GM21390 (cell line): Measurements from ENCODE around the gene KIF3B.
A peak's percentile ranks its signal among the peaks of the same experiment; 100 is the strongest.
"Not testable (repeated sequence)": the region's sequence is repeated elsewhere in the genome, so short reads cannot be mapped to it uniquely, and the experiment has no call there.

Experiments used
- ATAC-seq: cut with Tn5 transposase; IDR thresholded peaks from one replicate; pipeline ENCODE4 v1.9.1; 2021; ENCODE audit not compliant: unreplicated experiment

Gene KIF3B

DNA sequence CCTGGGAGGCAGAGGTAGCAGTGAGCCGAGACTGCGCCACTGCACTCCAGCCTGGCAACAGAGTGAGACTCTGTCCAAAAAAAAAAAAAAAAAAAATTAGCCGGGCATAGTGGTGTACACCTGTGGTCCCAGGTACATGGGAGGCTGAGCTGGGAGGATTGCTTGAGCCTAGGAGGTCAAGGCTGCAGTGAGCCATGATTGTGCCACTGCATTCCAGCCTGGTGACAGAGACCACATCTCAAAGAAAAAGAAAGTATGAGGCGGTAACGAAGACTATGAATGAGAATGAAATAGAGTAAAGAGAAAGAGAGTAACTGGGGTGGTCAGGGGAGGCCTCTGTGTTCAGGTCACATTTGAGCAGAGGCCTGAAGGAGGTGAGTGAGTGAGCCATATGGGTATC lies 31.2 kb upstream of the KIF3B start:
- not testable (repeated sequence) for ATAC-seq

DNA sequence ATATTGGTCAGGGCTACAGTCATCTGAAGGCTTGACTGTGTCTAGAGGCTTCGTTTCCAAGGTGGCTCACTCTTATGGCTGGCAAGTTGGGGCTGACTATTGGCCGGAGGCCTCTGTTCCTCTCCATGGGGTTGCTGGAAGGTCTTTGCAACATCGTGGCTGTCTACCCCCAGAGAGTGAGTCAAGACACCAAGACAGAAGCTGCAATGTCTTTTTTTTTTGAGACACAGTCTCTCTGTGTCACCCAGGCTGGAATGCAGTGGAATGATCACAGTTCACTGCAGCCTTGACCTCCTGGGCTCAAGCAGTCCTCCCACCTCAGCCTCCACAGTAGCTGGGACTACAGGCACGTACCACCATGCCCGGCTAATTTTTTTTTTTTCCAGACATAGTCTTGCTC lies 29.4 kb upstream of the KIF3B start:
- ATAC-seq, result no peak

DNA sequence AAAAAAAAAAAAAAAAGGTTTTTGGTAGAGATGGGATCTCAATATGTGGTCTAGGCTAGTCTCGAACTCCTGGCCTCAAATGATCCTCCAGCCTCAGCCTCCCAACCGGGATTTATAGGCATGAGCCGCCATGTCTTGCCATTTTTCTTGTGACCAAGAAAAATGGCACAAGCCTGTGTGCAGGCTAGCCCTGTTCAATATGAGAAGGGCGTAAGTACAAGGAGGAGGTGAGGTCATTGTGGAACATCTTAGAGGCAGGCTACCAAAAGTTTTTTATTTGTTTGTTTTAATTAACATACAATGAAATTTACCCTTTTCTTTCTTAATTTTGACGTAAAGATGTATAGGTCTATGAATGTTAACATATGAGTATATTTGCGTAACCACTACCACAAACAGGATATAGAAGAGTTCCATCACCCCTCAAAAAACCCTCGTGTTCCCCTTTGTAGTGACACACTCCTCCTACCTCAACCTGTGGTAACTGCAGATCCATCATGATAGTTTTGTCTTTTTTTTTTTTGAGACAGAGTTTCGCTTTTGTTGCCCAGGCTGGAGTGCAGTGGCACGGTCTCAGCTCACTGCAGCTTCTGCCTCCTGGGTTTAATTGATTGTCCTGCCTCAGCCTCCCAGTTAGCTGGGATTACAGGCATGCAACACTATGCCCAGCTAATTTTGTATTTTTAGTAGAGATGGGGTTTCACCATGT lies 28.3 kb upstream of the KIF3B start:
- ATAC-seq, result no peak

GRCh38 chr20:32251470-32251869 lies 26.0 kb upstream of the KIF3B start:
- ATAC-seq, result no peak

- ATAC-seq, result no peak
Observed at GRCh38 chr20:32252189-32252588, 25.3 kb upstream of the KIF3B start.

GRCh38 chr20:32260973-32261372 lies 16.5 kb upstream of the KIF3B start:
- ATAC-seq, result not testable (repeated sequence)

DNA sequence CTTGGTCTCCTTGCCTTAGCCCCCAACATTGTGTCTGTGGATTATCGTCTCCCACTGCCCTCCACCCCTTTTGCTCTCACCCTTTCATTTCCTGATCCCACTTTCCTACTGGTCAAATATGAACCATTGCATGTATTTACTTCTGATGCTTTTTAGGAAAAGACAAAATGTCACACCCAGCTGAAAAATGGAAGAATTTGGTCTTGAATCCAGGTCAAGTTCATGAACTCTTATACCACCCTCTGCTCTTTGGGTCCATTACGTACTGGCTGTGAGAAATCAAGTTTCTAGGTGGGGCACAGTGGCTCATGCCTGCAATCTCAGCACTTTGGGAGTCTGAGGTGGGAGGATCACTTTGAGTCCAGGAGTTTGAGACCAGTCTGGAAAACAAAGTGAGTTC lies 15.8 kb upstream of the KIF3B start:
- no peak for ATAC-seq

DNA sequence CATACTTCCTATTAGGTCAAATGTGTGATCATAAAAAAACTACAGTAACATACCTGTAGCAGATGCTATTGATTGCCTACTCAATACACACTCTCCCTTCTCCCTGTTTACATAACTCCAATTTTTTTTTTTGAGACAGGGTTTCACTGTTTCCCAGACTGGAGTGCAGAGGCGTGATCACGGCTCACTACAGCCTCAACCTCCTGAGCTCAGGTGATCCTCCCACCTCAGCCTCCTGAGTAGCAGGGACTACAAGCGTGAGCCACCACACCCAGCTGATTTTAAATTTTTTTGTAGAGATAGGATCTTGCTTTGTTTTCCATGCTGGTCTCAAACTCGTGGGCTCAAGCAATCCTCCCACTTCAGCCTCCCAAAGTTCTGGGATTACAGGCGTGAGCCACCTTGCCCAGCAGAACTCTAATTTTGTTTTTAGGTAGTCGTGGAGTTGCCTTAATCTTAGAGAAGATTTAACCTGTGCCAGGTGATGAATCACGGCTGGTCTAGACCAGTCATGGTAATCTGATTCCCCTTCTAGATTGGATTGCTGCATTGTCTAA lies 14.0 kb upstream of the KIF3B start:
- ATAC-seq, result no peak

DNA sequence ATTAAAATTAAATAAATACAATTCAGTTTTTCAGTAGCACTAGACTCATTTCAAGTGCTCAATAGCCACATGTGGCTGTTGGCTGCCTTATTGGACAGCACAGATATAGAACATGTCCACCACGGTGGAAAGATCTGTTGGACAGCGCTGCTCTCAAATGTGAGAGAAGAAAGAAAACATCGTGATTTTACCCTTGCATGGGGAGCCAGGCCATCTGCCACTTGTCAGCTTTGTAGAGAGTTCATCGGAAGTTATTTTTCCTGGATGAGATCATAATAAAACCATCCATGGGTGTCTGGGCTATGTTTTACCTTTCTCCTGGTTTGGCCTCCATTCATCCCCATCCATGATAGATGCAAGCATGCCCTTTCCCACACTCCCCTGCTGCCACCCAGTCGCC lies 5.8 kb upstream of the KIF3B start:
- no peak for ATAC-seq

DNA sequence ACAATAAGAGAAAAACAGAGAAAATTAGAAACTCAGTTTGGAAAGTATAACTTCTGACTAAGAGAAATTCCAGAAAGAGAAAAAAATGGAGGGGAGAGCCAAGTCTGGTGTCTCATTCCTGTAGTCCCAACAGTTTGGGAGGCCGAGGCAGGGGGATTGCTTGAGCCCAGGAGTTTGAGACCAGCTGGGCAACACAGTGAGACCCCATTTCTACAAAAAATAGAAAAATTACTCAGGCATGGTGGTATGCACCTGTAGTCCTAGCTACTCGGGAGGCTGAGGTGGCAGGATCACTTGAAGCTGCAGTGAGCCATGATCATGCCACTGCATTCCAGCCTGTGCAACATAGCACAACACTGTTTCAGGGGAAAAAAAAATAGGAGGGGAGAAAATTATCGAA lies 3.1 kb upstream of the KIF3B start:
- no peak for ATAC-seq

- not testable (repeated sequence) for ATAC-seq
Observed at GRCh38 chr20:32275163-32275562, 2.3 kb upstream of the KIF3B start.

GRCh38 chr20:32278199-32278643 lies 770 bp downstream of the KIF3B start:
- ATAC-seq, result no peak

GRCh38 chr20:32281711-32282110 lies 4.3 kb downstream of the KIF3B start:
- no peak for ATAC-seq

DNA sequence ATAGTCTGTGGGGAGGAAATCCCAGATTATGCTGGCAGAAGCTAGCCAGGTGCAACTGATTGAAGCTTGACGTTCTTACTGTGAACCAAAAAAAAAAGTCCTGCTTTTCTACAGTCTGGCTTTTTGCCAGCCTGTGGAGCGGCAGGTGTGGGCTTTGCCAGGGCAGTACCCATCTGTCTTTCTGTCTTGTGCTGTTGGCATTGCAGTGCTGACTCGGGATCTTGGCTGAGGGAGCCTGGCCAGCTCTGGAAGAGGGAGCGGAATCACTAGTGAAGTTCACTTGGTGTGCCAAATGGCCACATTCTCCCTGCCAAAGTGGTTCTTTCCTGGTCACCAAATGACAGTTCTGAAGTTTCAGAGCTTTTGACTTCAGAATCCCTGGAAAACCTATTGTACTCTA lies 5.0 kb downstream of the KIF3B start:
- no peak for ATAC-seq

GRCh38 chr20:32285082-32285620 lies 7.7 kb downstream of the KIF3B start:
- ATAC-seq, result peak; percentile 39

- ATAC-seq, result peak; percentile 60
Observed at GRCh38 chr20:32285621-32286371, 8.3 kb downstream of the KIF3B start.

DNA sequence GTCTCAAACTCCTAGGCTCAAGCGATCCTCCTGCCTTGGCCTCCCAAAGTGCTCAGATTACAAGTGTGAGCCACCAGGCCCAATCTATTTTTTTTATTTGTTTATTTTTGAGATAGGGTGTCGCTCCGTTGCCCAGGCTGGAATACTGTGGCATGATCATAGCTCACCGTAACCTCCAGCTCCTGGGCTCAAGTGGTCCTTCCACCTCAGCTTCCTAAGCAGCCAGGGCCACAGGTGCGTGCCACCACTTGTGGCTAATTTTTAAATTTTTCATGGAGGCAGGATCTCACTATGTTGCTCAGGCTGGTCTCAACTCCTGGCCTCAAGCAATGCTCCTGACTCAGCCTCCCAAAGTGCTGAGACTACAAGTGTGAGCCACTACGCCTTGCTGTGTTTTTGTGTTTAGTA lies 9.8 kb downstream of the KIF3B start:
- ATAC-seq, result no peak

- no peak for ATAC-seq
Observed at GRCh38 chr20:32288225-32288849, 10.9 kb downstream of the KIF3B start.

DNA sequence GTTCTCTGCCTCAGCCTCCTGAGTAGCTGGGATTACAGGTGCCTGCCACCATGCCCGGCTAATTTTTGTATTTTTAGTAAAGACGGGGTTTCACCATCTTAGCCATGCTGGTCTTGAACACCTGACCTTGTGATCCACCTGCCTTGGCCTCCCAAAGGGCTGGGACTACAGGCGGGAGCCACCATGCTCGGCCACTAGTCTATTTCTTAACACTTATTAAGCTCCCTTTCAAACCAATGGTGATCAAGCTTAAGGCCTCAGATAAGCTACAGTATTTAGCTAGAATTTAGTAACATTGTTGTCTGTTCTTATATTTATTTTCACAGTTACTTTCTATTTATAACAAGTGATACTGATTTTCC lies 11.8 kb downstream of the KIF3B start:
- ATAC-seq, result not testable (repeated sequence)

- no peak for ATAC-seq
Observed at GRCh38 chr20:32289661-32290431, 12.4 kb downstream of the KIF3B start.

DNA sequence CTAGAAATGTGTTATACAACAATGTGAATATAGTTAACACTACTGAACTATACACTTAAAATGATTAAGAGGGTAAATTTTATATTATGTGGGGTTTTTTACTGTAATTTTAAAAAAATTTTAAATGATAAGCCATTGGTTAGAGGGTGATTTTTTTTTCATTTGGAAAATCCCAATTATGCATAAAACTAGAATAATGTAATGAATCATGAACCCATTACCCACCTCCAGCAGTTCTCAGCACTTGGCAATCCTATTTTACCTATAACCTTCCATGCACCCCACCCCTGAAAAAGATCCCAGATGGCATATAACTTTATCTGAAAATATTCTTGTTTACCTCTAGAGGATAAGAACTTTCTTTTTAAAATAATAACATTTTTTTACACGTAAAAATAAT lies 13.7 kb downstream of the KIF3B start:
- no peak for ATAC-seq
